Measurements from ENCODE around the gene RAB30. TPM values are rescaled to one million over a fixed set of nuclear protein-coding genes. Genes with fewer than 3 reads are reported as not detected.

RAB30 gene
- total RNA-seq, 1 donor from 2014 or later: 15.5 TPM

- intact Hi-C loops (cut with DNase I): no loop called here
- DNase-seq: no peak
- Histone ChIP-seq H3K4me1 (peaks cover 30% of the 10 kb centered on the region), H3K9me3 (no peaks in the 10 kb centered on the region), H3K36me3 (no peaks in the 10 kb centered on the region), H3K4me3 (peak overlapping the region; percentile 7), H3K27ac (no peak overlapping the region), H3K27me3 (ENCODE audit: low read depth) (no peaks in the 10 kb centered on the region)
- peak; percentile 42 to 57 for ATAC-seq
- no peak for TF ChIP-seq CTCF (IDR thresholded peaks at IDR 0.05)
Observed at GRCh38 chr11:83063073-83063754, 8.5 kb downstream of the RAB30 start.

GRCh38 chr11:83061883-83062282 lies 9.8 kb downstream of the RAB30 start:
- H3K27me3 ChIP-seq (ENCODE audit: low read depth): no peaks in the 10 kb centered on the region
- intact Hi-C loops (cut with DNase I): no loop called here

GRCh38 chr11:83060965-83061364 lies 10.7 kb downstream of the RAB30 start:
- ATAC-seq: no peak

More at GRCh38 chr11:83061883-83062282, 9.8 kb downstream of the RAB30 start:
- DNase-seq: no peak
- Histone ChIP-seq H3K36me3 (no peaks in the 10 kb centered on the region), H3K4me3 (no peak overlapping the region), H3K27ac (no peak overlapping the region), H3K9me3 (no peaks in the 10 kb centered on the region), H3K4me1 (peaks cover 30% of the 10 kb centered on the region)
- no peak for ATAC-seq
- TF ChIP-seq CTCF (IDR thresholded peaks at IDR 0.05): no peak

GRCh38 chr11:83057721-83058120 lies 14.0 kb downstream of the RAB30 start:
- Histone ChIP-seq H3K36me3 (no peaks in the 10 kb centered on the region), H3K27ac (no peak overlapping the region), H3K9me3 (no peaks in the 10 kb centered on the region), H3K4me1 (peaks cover 28% of the 10 kb centered on the region), H3K4me3 (no peak overlapping the region), H3K27me3 (ENCODE audit: low read depth) (no peaks in the 10 kb centered on the region)
- DNase-seq (no peak), ATAC-seq (no peak)
- no peak for TF ChIP-seq CTCF (IDR thresholded peaks at IDR 0.05)
- intact Hi-C loops (cut with DNase I): loop anchor here (10.0 kb wide), 1 partner anchor 133 kb away; no protein-coding TSS in a partner anchor

More at GRCh38 chr11:83060965-83061364, 10.7 kb downstream of the RAB30 start:
- no peaks in the 10 kb centered on the region for H3K36me3 ChIP-seq
- H3K27me3 ChIP-seq (ENCODE audit: low read depth): no peaks in the 10 kb centered on the region
- no peak for TF ChIP-seq CTCF (IDR thresholded peaks at IDR 0.05)
- intact Hi-C loops (cut with DNase I): no loop called here
- H3K4me1 ChIP-seq: peaks cover 30% of the 10 kb centered on the region
- H3K4me3 ChIP-seq: no peak overlapping the region
- H3K27ac ChIP-seq: no peak overlapping the region
- no peaks in the 10 kb centered on the region for H3K9me3 ChIP-seq
- DNase-seq: no peak

- ATAC-seq: no peak
- intact Hi-C loops (cut with DNase I): loop anchor here (10.0 kb wide), 1 partner anchor 132 kb away; no protein-coding TSS in a partner anchor
Observed at GRCh38 chr11:83056611-83057010, 15.1 kb downstream of the RAB30 start.

More at GRCh38 chr11:83056611-83057010, 15.1 kb downstream of the RAB30 start:
- Histone ChIP-seq H3K4me1 (peaks cover 28% of the 10 kb centered on the region), H3K27me3 (ENCODE audit: low read depth) (no peaks in the 10 kb centered on the region), H3K27ac (no peak overlapping the region), H3K4me3 (no peak overlapping the region), H3K36me3 (no peaks in the 10 kb centered on the region), H3K9me3 (no peaks in the 10 kb centered on the region)
- TF ChIP-seq CTCF (IDR thresholded peaks at IDR 0.05): no peak
- no peak for DNase-seq
